ENCODE measurements around the gene PXDC1. TPM values are rescaled to one million over a fixed set of nuclear protein-coding genes. Genes with fewer than 3 reads are reported as not detected.

PXDC1 gene
- total RNA-seq, 1 experiment from 2014 or later, result 36.2 TPM

DNA sequence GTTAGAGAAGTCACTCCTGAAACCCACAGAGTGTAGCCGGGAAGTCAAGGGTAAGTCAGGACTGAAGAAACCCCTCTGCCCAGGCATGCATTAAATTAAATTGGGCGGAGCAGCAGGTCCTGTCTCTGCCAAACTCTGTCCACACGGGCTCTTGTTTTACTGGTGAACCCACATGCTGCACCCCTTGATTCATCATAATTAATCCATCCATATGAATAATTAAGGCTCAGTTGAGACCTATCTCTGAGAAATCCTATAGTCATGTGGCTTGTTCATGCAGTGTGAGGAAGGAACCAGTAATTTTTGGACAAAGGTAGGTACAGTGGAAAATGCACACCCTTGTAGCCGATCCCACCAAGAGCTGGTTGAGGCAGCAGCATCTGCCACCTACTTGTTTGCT, 43.0 kb downstream of the PXDC1 start:
- Histone ChIP-seq H3K27ac (ENCODE audit: low read length) (no peak overlapping the region), H3K27me3 (ENCODE audit: control insufficient read depth, insufficient read depth, low read length) (no peaks in the 10 kb centered on the region; the same call in 1 of the 2 replicates), H3K4me1 (ENCODE audit: control insufficient read depth, insufficient read depth, low read length) (no peaks in the 10 kb centered on the region), H3K36me3 (ENCODE audit: control insufficient read depth, insufficient read depth, low read length) (no peaks in the 10 kb centered on the region), H3K4me3 (ENCODE audit: low read depth in 2 of 2, low read length in 2 of 2) (no peak overlapping the region), H3K9me3 (ENCODE audit: control insufficient read depth, insufficient read depth, low read depth, low read length) (no peaks in the 10 kb centered on the region)
- TF ChIP-seq, protein P1, sequence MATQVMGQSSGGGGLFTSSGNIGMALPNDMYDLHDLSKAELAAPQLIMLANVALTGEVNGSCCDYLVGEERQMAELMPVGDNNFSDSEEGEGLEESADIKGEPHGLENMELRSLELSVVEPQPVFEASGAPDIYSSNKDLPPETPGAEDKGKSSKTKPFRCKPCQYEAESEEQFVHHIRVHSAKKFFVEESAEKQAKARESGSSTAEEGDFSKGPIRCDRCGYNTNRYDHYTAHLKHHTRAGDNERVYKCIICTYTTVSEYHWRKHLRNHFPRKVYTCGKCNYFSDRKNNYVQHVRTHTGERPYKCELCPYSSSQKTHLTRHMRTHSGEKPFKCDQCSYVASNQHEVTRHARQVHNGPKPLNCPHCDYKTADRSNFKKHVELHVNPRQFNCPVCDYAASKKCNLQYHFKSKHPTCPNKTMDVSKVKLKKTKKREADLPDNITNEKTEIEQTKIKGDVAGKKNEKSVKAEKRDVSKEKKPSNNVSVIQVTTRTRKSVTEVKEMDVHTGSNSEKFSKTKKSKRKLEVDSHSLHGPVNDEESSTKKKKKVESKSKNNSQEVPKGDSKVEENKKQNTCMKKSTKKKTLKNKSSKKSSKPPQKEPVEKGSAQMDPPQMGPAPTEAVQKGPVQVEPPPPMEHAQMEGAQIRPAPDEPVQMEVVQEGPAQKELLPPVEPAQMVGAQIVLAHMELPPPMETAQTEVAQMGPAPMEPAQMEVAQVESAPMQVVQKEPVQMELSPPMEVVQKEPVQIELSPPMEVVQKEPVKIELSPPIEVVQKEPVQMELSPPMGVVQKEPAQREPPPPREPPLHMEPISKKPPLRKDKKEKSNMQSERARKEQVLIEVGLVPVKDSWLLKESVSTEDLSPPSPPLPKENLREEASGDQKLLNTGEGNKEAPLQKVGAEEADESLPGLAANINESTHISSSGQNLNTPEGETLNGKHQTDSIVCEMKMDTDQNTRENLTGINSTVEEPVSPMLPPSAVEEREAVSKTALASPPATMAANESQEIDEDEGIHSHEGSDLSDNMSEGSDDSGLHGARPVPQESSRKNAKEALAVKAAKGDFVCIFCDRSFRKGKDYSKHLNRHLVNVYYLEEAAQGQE (IDR thresholded peaks at IDR 0.05; ENCODE audit: insufficient read depth in 1 of 2, low read depth in 2 of 2, low read length in 1 of 2), result no peak
- TF ChIP-seq, protein P2, sequence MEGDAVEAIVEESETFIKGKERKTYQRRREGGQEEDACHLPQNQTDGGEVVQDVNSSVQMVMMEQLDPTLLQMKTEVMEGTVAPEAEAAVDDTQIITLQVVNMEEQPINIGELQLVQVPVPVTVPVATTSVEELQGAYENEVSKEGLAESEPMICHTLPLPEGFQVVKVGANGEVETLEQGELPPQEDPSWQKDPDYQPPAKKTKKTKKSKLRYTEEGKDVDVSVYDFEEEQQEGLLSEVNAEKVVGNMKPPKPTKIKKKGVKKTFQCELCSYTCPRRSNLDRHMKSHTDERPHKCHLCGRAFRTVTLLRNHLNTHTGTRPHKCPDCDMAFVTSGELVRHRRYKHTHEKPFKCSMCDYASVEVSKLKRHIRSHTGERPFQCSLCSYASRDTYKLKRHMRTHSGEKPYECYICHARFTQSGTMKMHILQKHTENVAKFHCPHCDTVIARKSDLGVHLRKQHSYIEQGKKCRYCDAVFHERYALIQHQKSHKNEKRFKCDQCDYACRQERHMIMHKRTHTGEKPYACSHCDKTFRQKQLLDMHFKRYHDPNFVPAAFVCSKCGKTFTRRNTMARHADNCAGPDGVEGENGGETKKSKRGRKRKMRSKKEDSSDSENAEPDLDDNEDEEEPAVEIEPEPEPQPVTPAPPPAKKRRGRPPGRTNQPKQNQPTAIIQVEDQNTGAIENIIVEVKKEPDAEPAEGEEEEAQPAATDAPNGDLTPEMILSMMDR (IDR thresholded peaks at IDR 0.05), result no peak
- no peak for TF ChIP-seq SIN3A (IDR thresholded peaks at IDR 0.05; ENCODE audit: borderline replicate concordance, insufficient read depth, low read depth, low read length)
- TF ChIP-seq TCF7L2 (IDR thresholded peaks at IDR 0.05; ENCODE audit: low read depth, low read length), result no peak
- TF ChIP-seq POLR2AphosphoS5 (IDR thresholded peaks at IDR 0.05; ENCODE audit: low read depth, low read length), result no peak
- DNase-seq (ENCODE audit: low read depth, low spot score), result no peak
- no peak for ATAC-seq
- intact Hi-C loops (cut with micrococcal nuclease; ENCODE audit: unreplicated experiment), result no loop called here
- in situ Hi-C loops (cut with HindIII; ENCODE audit: low pct_unique_long_range_greater_than_20kb, low sequenced_read_pairs), result no loop called here
- POLR2A ChIA-PET, result no interaction called here
- no TSS peak for BruUV-seq (replicated peaks)
- CTCF ChIA-PET, result no interaction called here

DNA sequence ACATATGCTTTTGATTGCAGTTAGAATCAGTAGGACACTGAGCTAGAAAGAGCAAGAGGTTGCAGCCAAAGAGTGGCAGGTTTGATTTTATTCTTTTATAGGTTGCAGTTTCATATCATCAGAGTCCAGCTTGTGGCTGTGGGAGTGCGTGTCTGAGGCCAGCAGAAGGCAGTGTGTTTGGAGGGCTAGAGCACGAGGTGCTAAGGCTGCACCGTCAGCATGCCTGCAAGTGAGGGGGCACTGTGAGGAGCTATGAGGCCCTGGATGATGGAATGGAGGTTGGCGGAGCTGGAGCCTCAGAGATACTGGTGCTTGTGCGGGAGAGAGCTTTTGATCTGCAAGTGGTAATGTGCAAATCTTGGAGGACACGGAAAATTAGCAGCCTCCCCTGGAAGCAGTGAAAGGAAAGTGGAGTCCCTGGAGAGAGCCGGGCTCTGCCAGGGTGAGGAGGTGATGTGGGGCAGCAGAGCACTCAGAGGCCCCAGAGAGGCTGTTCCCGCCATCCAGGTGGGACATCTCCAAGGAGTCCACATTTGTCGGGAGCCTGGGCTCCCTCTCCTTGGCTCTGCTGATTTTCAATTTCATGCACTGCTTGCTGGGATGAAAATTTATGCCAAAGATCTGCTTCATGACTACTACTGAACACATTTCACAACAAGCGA, 43.6 kb downstream of the PXDC1 start:
- Histone ChIP-seq H3K27me3 (ENCODE audit: control insufficient read depth, insufficient read depth, low read length) (no peaks in the 10 kb centered on the region; the same call in 1 of the 2 replicates), H3K36me3 (ENCODE audit: control insufficient read depth, insufficient read depth, low read length) (no peaks in the 10 kb centered on the region), H3K4me1 (ENCODE audit: control insufficient read depth, insufficient read depth, low read length) (no peaks in the 10 kb centered on the region), H3K4me3 (ENCODE audit: low read depth in 2 of 2, low read length in 2 of 2) (no peak overlapping the region), H3K9me3 (ENCODE audit: control insufficient read depth, insufficient read depth, low read depth, low read length) (no peaks in the 10 kb centered on the region), H3K27ac (ENCODE audit: low read length) (no peak overlapping the region)
- POLR2A ChIA-PET, result no interaction called here
- intact Hi-C loops (cut with micrococcal nuclease; ENCODE audit: unreplicated experiment) (no loop called here), in situ Hi-C loops (cut with HindIII; ENCODE audit: low pct_unique_long_range_greater_than_20kb, low sequenced_read_pairs) (no loop called here)
- DNase-seq (ENCODE audit: low read depth, low spot score) (no peak), ATAC-seq (peak; percentile 48; the same call in 1 of the 2 replicates)
- TF ChIP-seq POLR2AphosphoS5 (IDR thresholded peaks at IDR 0.05; ENCODE audit: low read depth, low read length), result no peak
- TF ChIP-seq, protein P1 (IDR thresholded peaks at IDR 0.05; ENCODE audit: insufficient read depth in 1 of 2, low read depth in 2 of 2, low read length in 1 of 2), result no peak
- TF ChIP-seq TCF7L2 (IDR thresholded peaks at IDR 0.05; ENCODE audit: low read depth, low read length), result no peak
- TF ChIP-seq SIN3A (IDR thresholded peaks at IDR 0.05; ENCODE audit: borderline replicate concordance, insufficient read depth, low read depth, low read length), result no peak
- TF ChIP-seq, protein P2 (IDR thresholded peaks at IDR 0.05), result no peak
- CTCF ChIA-PET, result no interaction called here
- no TSS peak for BruUV-seq (replicated peaks)

All from Panc1 (cell line).